Parietal lobe (tissue), 1 donor: ENCODE data around the gene SLC38A2. TPM values are rescaled to one million over a fixed set of nuclear protein-coding genes. Genes with fewer than 3 reads are reported as not detected.

ENCODE experiments used
- total RNA-seq: library from RNA; depleted of rRNA; stranded (reverse); fragments of >200 nt; gene quantifications from one replicate; pipeline ENCODE4 v1.2.3, GENCODE V29; 2014

The SLC38A2 gene
- total RNA-seq: 262 TPM

GRCh38 chr12:46372544-46373300, at the start of gene SLC38A2:
Gene SLC38A2 (minus strand): TSS chr12:46372773. CDS start chr12:46371293, 1,480 bp downstream.

Other genes starting within 250 kb of the SLC38A2 start
- gene SLC38A1, start 103.7 kb downstream of the SLC38A2 start, total RNA-seq: 277 TPM